SK-N-SH treated with all-trans-retinoic acid at 6 μM for 48 hours (cell line): ENCODE measurements around the gene PLCL2.

Experiments used
- CREB5 ChIP-seq: fragments of 250-450 bp; sonication (Bioruptor Pico); IDR thresholded peaks from 2 replicates; pipeline ENCODE4 v1.5.1; 2020; ENCODE audit warnings: low read depth, mild to moderate bottlenecking, moderate library complexity
- CSDC2 ChIP-seq: fragments of 250-450 bp; sonication (Bioruptor Pico); IDR thresholded peaks from 2 replicates; pipeline ENCODE4 v1.5.0; 2020; ENCODE audit warnings: mild to moderate bottlenecking, moderate library complexity
- ZFP3 ChIP-seq: fragments of 250-450 bp; sonication (Bioruptor Pico); IDR thresholded peaks from 2 replicates; pipeline ENCODE4 v1.5.0; 2020; ENCODE audit warnings: mild to moderate bottlenecking, moderate library complexity

DNA sequence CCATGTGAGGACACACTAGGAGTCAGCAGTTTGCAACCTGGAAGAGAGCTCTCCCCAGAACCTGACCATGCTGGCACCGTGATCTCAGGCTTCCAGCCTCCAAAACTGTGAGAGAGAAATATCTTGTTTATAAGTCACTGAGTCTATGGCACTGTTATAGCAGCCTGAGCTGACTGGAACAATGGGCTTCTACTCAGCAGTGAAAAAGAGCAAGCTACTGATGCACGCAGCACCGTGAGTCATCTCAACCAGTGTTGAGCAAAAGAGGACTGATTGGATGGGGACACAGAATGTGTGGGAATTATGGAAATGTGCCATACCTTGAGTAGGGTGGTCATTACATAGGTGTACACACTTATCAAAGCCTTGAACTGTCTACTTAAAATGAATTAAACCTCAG, 230.4 kb downstream of the PLCL2 start:
- TF ChIP-seq CSDC2, result no peak
- TF ChIP-seq CREB5 (CRISPR knock-in tag), result no peak
- TF ChIP-seq ZFP3 (CRISPR knock-in tag), result no peak
